GM21381 (cell line): Measurements from ENCODE around the gene SDHAF4.
A peak's percentile ranks its signal among the peaks of the same experiment; 100 is the strongest.
"Not testable (repeated sequence)": the region's sequence is repeated elsewhere in the genome, so short reads cannot be mapped to it uniquely, and the experiment has no call there.

ENCODE experiments used
- ATAC-seq: cut with Tn5 transposase; IDR thresholded peaks from one replicate; pipeline ENCODE4 v1.9.1; 2021; ENCODE audit warnings: mild to moderate bottlenecking, moderate library complexity; ENCODE audit not compliant: unreplicated experiment

The SDHAF4 gene

DNA sequence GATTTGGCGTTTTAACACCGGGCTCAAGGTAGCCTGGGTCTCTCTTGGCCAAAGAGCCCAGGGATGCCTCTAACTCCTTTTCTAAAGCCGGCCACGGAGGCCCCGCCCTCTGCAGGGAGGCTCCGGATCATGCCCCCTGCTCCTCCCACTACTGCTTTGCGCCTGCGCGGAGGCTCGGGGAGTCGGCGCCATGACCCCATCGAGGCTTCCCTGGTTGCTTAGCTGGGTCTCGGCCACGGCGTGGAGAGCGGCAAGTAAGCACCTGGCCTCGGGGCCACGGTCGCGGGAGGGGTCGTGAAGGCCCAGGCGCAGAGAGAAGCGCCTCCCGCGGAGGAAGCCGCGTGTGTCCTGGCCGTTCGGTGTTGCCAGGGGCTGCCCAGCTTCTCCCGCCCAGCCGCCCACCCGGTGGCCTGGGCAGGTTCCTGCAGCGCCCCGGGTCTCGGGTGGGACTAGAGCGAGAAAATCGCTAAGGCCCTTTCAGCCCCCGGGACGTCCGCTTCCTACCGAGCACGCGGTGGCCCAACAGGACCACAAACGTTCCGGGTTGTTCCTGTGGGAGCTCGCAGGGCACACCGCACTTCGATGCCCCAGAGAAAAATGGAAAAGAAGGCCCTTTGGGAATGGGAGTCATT lies at the start of gene SDHAF4:
Gene SDHAF4 (plus strand): TSS at position 180 of the 632 bp plus-strand sequence. CDS start 11 bp downstream, at position 191.
- peak; percentile 100 for ATAC-seq

DNA sequence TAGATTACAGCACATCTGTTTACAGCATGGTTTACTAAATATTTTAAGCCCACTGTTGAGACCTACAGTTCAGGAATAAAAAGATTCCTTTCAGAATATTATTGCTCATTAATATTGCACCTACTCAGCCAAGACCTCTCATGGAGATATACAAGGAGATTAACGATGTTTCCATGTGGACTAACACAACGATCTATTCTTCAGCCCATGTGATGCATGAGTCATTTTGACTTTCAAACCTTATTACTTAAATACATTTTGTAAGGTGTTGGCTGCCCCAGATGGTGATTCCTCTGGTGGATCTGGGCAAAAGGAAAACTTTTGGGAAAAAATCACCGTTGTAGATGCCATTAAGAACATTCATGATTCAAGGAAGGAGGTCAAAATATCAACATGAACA lies 48.0 kb upstream of the SDHAF4 start:
- no peak for ATAC-seq

DNA sequence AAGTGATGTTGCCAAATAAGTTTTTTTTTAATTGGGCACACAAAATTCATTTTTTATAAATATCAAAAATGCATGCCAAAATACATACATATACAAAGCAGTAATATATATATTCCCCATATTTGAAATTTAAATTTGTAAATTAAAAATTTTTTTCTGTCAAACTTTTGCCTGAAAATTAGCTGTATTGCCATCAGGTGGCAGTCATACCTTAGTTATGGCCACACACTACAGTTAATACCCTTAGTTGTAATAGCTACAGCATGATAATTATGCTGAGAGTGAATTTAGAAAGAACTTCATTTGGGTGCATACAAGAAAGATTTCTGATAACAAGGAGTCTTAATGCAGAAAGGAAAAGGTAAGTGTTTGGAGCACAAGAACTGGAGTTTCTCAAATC lies 46.2 kb upstream of the SDHAF4 start:
- ATAC-seq, result no peak

DNA sequence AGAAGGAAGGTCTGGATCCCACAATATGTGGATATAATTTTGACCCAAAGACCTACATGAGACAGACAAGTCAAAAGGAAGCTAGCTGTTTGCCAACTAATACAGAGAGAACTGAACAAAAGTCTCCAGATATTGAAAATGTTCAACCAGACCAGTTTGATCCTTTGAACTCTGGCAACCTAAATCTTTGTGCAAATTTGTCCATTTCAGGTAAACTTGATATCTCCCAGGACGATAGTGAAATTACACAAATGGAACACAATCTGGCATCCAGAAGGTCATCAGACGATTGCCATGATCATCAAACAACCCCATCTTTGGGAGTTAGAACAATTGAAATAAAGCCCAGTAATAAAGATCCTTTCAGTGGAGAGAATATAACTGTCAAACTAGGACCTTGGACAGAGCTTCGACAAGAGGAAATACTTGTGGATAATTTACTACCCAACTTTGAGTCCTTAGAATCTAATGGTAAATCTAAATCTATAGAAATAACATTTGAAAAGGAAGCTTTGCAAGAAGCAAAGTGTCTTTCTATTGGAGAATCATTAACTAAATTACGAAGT lies 41.9 kb upstream of the SDHAF4 start:
- ATAC-seq, result no peak

GRCh38 chr6:70527071-70527737 lies 39.5 kb upstream of the SDHAF4 start:
- no peak for ATAC-seq

- ATAC-seq, result no peak
These were observed 36.7 kb upstream of the SDHAF4 start for GRCh38 chr6:70530023-70530422.

- no peak for ATAC-seq
These were observed 35.6 kb upstream of the SDHAF4 start for GRCh38 chr6:70531133-70531532.

DNA sequence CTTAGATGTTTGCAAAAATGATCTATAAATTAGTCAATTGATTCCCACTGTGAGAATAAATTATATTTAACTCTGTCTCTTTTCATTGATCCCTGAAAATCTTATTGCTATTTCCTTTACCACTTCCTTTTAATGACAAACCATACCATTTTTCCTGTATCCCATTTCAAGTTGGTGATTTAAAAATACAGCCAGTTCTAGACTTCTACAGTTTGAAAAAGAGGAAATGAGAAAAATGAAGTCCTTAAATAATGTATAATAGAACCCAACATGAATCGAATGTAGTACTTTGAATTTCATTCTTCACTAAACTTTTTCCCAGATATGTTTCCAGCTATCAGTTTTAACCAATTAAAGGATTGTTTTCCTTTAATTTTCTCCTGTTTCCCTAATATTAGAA lies 29.5 kb upstream of the SDHAF4 start:
- no peak for ATAC-seq

- peak; percentile 60 for ATAC-seq
These were observed 28.4 kb upstream of the SDHAF4 start for GRCh38 chr6:70538376-70538775.

- ATAC-seq, result no peak
These were observed 19.4 kb upstream of the SDHAF4 start for GRCh38 chr6:70547313-70547712.

GRCh38 chr6:70547905-70548304 lies 18.8 kb upstream of the SDHAF4 start:
- no peak for ATAC-seq

- ATAC-seq, result no peak
These were observed 17.4 kb upstream of the SDHAF4 start for GRCh38 chr6:70549327-70549726.

GRCh38 chr6:70551566-70551965 lies 15.2 kb upstream of the SDHAF4 start:
- ATAC-seq, result no peak

DNA sequence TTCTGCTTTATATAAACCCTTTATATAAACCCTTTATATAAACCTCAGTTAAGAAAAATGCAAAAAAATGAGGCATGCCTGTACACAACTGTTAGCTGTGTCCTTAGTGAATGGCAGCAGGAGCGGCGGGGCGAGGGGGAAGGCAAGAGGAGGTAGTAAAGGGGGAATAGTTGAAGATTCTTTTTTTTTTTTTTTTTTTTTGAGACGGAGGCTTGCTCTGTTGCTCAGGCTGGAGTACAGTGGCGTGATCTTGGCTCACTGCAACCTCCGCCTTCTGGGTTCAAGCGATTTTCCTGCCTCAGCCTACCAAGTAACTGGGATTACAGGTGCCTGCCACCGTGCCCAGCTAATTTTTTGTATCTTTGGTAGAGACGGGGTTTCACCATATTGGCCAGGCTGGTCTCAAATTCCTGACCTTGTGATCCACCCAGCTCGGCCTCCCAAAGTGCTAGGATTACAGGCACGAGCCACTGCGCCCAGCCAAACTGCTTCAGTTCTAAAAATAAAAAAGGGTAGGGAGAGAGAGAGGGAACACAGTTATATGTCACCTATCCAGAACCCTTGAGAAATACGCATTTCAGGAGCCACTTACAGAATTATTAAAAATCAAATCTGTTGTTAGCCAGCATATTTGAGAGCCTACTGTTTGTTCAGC lies 14.3 kb upstream of the SDHAF4 start:
- ATAC-seq, result not testable (repeated sequence)

DNA sequence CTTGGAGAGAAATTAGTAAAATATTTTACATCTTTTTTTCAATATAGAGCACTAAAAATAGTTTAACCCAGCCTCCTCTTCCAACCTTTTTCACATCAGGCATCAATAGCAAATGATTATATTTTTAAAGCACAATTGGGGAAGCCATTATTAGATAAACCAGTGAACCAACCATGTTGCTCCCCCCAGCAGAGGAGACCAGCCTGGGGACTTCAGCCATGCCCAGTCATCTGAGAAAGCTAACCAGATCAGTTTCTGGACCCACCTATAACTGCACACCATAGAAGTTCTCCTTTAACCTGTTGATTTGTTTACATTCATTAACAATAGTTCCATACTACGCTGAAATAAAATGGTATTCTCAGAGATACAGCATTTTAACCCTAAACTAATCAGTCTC lies 13.8 kb upstream of the SDHAF4 start:
- no peak for ATAC-seq

DNA sequence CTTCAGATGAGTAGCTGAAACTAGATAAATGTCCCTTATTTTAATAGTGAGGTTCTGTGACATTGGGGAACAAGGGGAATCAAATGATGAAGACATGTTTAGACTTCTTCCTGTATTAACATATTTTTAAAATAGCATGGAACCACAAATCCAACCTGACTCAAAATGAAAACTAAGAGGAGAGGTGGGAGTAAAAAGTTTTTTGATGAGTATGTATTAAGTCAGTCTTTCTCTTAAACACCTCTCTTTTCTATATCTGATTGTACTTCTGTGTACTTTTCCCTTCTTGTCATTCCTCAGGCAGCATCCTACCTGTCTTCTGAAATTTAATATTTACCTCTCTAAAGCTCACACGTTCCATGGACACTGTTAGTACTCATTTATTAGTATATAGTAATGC lies 8.7 kb upstream of the SDHAF4 start:
- no peak for ATAC-seq

DNA sequence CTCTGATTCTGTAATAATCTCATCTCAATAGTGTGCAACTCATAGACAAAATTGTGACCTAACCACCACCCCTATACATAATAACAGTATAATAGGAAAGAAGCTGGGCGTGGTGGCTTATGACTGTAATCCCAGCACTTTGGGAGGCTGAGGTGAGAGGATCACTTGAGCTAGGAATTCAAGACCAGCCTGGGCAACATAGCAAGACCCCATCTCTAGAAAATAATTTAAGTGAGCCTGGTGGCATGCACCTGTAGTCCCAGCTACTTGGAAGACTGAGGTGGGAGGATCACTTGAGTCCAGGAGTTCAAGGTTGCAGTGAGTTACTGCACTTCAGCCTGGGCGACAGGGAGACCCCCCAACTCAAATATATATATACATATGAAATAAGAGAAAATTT lies 4.3 kb upstream of the SDHAF4 start:
- not testable (repeated sequence) for ATAC-seq

DNA sequence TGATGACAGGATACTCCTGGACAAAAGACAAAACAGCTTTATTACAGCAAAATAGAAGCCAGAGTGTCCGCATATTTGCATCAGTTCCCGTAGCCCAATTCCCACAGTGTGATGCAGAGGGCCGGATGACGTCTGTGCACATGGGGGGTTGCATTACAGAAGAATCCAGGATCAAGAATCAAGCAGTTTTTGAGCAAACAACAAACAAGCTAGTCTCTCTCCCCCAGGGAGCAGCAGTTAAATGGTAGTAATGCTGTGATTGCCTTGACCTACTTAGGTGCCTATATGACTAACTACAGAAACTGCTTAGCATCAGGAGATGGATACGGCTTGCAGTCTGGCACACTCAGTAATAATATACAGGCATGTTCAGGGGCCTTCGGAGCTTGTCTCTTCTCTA lies 3.2 kb upstream of the SDHAF4 start:
- no peak for ATAC-seq

GRCh38 chr6:70574643-70575042 lies 7.9 kb downstream of the SDHAF4 start:
- no peak for ATAC-seq

DNA sequence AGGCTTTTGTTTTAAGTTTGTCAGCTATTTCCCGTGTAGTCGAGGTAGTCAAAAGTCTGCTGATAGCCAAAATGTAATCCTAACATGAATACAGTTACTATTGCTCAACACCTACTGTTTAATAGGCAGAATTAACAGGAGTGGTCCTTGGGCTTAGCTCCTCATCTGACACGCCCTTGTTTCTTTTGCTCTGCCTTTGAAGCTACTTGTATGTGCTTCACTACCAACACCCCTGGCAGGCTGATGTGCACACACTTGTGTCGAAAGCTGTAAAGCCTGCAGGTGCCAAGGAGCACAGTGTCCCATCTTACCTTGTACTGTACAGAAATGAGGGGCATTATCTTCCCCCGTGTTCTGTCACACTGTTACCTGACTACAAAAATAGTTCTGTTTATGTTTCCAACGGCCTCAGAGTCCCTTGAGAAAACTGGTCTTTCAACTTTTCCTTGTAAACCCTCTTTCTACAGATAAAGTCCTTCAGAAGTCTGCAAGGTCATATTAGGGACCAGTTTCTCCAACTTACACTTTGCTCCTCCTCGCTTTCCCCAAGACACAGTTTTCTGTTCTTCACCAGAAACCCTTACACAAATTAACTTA lies 9.3 kb downstream of the SDHAF4 start:
- ATAC-seq, result no peak

DNA sequence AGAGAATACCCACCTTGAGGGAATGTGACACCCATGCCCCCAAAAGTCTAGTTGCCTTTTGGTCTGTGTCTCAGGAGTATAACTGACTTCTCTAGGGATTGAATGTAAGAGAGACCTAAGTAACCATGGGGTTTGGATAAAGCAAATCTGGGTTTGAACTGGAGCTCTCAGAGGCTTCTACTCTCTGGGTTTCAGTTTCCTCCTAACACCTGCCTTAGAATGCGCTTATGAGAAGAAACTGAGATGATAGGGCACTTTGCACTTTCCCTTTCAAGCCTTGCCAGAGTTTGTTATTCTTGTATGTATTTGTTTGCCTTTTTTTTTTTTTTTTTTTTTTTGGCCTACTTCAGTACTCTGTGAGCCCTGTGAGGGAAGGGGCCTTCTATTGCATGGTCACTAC lies 19.4 kb downstream of the SDHAF4 start:
- peak; percentile 97 for ATAC-seq

- ATAC-seq, result no peak
These were observed 23.7 kb downstream of the SDHAF4 start for GRCh38 chr6:70590400-70590799.
